Measurements from ENCODE around the gene TEK. TPM values are rescaled to one million over a fixed set of nuclear protein-coding genes. Genes with fewer than 3 reads are reported as not detected.

TEK gene
- total and polyA plus RNA-seq, 2 experiments from 2014 or later = 1.9 to 9.4 TPM

DNA sequence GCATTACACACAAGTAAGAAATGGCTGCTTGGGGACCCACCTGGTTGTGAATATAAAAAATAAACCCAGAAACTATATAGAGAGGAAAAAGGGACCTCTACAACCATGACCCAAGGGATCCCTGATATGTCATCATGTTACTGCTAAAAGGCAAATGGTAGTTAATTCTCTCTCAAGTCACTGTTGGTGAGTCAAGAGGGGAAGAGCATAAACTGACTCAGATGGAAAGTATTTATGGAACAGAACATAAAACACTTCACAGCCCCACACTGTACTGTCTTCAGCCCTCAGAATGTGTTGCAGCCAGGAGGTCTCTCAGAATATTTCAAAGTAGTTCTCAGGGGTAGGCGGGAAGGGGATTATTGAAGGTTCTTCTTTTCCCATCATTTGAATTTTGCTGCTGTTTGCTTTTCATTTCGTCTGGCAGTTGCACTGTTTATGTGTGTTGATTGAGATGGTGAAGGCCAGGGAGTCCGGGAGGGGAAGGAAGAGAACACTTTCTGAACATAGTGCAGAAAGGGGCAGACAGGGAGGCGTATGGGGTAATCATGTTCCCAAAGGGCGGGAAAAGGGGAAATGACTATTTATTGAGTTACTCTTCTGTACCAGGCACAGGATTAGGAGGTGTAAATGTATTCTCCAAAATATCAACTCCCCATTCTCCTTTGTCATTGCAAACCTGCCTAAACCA is 85.5 kb downstream of the TEK start (continued):
- TF ChIP-seq, protein P1, sequence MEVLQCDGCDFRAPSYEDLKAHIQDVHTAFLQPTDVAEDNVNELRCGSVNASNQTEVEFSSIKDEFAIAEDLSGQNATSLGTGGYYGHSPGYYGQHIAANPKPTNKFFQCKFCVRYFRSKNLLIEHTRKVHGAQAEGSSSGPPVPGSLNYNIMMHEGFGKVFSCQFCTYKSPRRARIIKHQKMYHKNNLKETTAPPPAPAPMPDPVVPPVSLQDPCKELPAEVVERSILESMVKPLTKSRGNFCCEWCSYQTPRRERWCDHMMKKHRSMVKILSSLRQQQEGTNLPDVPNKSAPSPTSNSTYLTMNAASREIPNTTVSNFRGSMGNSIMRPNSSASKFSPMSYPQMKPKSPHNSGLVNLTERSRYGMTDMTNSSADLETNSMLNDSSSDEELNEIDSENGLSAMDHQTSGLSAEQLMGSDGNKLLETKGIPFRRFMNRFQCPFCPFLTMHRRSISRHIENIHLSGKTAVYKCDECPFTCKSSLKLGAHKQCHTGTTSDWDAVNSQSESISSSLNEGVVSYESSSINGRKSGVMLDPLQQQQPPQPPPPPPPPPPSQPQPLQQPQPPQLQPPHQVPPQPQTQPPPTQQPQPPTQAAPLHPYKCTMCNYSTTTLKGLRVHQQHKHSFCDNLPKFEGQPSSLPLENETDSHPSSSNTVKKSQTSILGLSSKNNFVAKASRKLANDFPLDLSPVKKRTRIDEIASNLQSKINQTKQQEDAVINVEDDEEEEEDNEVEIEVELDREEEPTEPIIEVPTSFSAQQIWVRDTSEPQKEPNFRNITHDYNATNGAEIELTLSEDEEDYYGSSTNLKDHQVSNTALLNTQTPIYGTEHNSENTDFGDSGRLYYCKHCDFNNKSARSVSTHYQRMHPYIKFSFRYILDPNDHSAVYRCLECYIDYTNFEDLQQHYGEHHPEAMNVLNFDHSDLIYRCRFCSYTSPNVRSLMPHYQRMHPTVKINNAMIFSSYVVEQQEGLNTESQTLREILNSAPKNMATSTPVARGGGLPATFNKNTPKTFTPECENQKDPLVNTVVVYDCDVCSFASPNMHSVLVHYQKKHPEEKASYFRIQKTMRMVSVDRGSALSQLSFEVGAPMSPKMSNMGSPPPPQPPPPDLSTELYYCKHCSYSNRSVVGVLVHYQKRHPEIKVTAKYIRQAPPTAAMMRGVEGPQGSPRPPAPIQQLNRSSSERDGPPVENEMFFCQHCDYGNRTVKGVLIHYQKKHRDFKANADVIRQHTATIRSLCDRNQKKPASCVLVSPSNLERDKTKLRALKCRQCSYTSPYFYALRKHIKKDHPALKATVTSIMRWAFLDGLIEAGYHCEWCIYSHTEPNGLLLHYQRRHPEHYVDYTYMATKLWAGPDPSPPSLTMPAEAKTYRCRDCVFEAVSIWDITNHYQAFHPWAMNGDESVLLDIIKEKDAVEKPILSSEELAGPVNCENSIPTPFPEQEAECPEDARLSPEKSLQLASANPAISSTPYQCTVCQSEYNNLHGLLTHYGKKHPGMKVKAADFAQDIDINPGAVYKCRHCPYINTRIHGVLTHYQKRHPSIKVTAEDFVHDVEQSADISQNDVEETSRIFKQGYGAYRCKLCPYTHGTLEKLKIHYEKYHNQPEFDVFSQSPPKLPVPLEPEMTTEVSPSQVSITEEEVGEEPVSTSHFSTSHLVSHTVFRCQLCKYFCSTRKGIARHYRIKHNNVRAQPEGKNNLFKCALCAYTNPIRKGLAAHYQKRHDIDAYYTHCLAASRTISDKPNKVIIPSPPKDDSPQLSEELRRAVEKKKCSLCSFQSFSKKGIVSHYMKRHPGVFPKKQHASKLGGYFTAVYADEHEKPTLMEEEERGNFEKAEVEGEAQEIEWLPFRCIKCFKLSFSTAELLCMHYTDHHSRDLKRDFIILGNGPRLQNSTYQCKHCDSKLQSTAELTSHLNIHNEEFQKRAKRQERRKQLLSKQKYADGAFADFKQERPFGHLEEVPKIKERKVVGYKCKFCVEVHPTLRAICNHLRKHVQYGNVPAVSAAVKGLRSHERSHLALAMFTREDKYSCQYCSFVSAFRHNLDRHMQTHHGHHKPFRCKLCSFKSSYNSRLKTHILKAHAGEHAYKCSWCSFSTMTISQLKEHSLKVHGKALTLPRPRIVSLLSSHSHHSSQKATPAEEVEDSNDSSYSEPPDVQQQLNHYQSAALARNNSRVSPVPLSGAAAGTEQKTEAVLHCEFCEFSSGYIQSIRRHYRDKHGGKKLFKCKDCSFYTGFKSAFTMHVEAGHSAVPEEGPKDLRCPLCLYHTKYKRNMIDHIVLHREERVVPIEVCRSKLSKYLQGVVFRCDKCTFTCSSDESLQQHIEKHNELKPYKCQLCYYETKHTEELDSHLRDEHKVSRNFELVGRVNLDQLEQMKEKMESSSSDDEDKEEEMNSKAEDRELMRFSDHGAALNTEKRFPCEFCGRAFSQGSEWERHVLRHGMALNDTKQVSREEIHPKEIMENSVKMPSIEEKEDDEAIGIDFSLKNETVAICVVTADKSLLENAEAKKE (CRISPR knock-in tag; IDR thresholded peaks at IDR 0.05) = no peak
- no peak for TF ChIP-seq ZNF114 (CRISPR knock-in tag; IDR thresholded peaks at IDR 0.05)

DNA sequence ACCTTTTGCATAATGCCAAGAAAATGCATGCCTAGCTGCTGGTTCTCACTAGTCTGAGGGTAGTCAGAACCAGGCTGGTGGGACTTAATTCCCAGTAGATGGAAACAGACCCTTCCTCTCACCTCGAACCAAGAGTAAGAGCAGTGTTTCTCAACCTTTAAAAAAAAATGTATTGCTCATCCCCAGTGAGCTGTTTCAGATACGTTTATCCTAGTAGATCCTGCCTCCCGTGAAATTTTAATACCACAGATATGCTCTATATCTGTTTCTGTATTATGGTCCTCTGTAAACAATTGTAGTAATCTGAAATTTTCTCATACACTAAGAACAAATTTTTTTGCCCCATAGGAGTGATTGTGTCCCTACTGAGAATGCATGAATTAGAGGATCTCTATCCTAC is 86.2 kb downstream of the TEK start:
- Histone ChIP-seq H3K79me2 (replicated peaks; ENCODE audit: insufficient read depth) (no peaks in the 10 kb centered on the region), H3K4me2 (no peak overlapping the region)
- TF ChIP-seq NANOG (IDR thresholded peaks at IDR 0.05; ENCODE audit: borderline replicate concordance) = no peak
- TF ChIP-seq STAT1 (IDR thresholded peaks at IDR 0.05; ENCODE audit: unreplicated experiment) = no peak

DNA sequence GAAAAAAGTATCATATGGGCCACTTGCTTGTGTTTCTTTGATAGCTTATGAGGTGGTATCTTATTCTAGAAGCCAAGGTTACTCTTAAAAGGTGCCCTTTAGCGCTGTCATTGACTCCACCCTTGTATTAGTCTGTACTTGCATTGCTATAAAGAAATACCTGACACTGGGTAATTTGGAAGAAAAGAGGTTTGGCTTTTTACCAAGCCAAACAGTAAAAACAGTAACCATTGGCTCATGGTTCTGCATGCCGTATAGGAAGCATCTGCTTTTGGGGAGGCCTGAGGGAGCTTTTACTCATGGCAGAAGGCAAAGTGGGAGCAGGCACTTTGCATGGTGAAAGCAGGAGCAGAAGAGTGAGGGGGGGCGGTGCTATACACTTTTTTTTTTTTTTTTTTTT is 87.4 kb downstream of the TEK start:
- no peaks in the 10 kb centered on the region for H3K4me1 ChIP-seq (ENCODE audit: insufficient read depth)
- ATAC-seq (no peak), DNase-seq (ENCODE audit: low spot score) (no peak)
- H3F3A ChIP-seq (replicated peaks; ENCODE audit: low read depth) = no peaks in the 10 kb centered on the region
- H3K4me3 ChIP-seq = no peak overlapping the region
- no peak overlapping the region for H3K4me2 ChIP-seq
- no peaks in the 10 kb centered on the region for H3K79me2 ChIP-seq (replicated peaks; ENCODE audit: insufficient read depth)
- H3K9me2 ChIP-seq (ENCODE audit: insufficient read depth) = no peaks in the 10 kb centered on the region
- H3K9me3 Mint-ChIP-seq = no peaks in the 10 kb centered on the region
- H2AFZ ChIP-seq = no peak overlapping the region
- no peaks in the 10 kb centered on the region for H3K27me3 Mint-ChIP-seq (ENCODE audit: insufficient read depth, low read depth, poor library complexity)
- H3K27me3 ChIP-seq (ENCODE audit: insufficient read depth) = no peaks in the 10 kb centered on the region
- no peak overlapping the region for H3K27ac ChIP-seq (ENCODE audit: low read depth)
- H3K27ac Mint-ChIP-seq = no peak overlapping the region
- no peaks in the 10 kb centered on the region for H3K4me1 Mint-ChIP-seq
- no peaks in the 10 kb centered on the region for H3K36me3 ChIP-seq (ENCODE audit: insufficient read depth)
- H3K4me3 Mint-ChIP-seq = no peak overlapping the region
- H3K36me3 Mint-ChIP-seq (ENCODE audit: low read depth) = no peaks in the 10 kb centered on the region
- H4K20me1 ChIP-seq (replicated peaks; ENCODE audit: insufficient read depth) = no peaks in the 10 kb centered on the region
- no peak for TF ChIP-seq EZH2 (IDR thresholded peaks at IDR 0.05; ENCODE audit: low read depth, unreplicated experiment)

More for the DNA sequence above, 86.2 kb downstream of the TEK start:
- H4K20me1 ChIP-seq (replicated peaks; ENCODE audit: insufficient read depth) = no peaks in the 10 kb centered on the region
- H3K36me3 Mint-ChIP-seq (ENCODE audit: low read depth) = no peaks in the 10 kb centered on the region
- no peaks in the 10 kb centered on the region for H3K9me2 ChIP-seq (ENCODE audit: insufficient read depth)
- H3K4me1 ChIP-seq (ENCODE audit: insufficient read depth) = no peaks in the 10 kb centered on the region
- H3K4me3 Mint-ChIP-seq = no peak overlapping the region
- no peak for DNase-seq (ENCODE audit: low spot score)
- H3K27ac ChIP-seq (ENCODE audit: low read depth) = no peak overlapping the region
- H3K27me3 Mint-ChIP-seq (ENCODE audit: insufficient read depth, low read depth, poor library complexity) = no peaks in the 10 kb centered on the region
- no peaks in the 10 kb centered on the region for H3K9me3 Mint-ChIP-seq
- no peak overlapping the region for H2AFZ ChIP-seq
- no peaks in the 10 kb centered on the region for H3F3A ChIP-seq (replicated peaks; ENCODE audit: low read depth)
- no peak overlapping the region for H3K27ac Mint-ChIP-seq
- no peaks in the 10 kb centered on the region for H3K36me3 ChIP-seq (ENCODE audit: insufficient read depth)
- no peaks in the 10 kb centered on the region for H3K4me1 Mint-ChIP-seq
- ATAC-seq = no peak
- no peak overlapping the region for H3K4me3 ChIP-seq
- no peaks in the 10 kb centered on the region for H3K27me3 ChIP-seq (ENCODE audit: insufficient read depth)

Measured in GM23338 (cell line).